Caco-2 (cell line): ENCODE results near the gene CDK14. TPM values are rescaled to one million over a fixed set of nuclear protein-coding genes. Genes with fewer than 3 reads are reported as not detected.

Experiments used
- BruUV-seq: library from RNA; stranded (reverse); fragments of 400-500 nt; replicated peaks from 2 replicates; lab custom pipeline; 2021; lab: Mats Ljungman, UMichigan
- CTCF ChIA-PET: fragments of 300-600 bp; sonication (Branson Sonifier 250); formaldehyde crosslinking; loops from one replicate; lab custom pipeline; 2022; ENCODE audit warnings: antibody characterized with exemption; lab: Charles Lee
- POLR2A ChIA-PET: fragments of 300-600 bp; sonication (Branson Sonifier 250); formaldehyde crosslinking; loops from one replicate; lab custom pipeline; 2022; ENCODE audit warnings: antibody characterized with exemption; lab: Charles Lee
- DNase-seq, 2 experiments: peaks; one replicate each; pipeline versions ENCODE4 v3.0.0 to v3.0.0-alpha.2; 2020 to 2022
- H3K27me3 ChIP-seq: replicated peaks from 2 replicates; pipeline ENCODE4 v1.6.0; 2011; ENCODE audit warnings: low read length; ENCODE audit not compliant: control insufficient read depth, insufficient read depth
- H3K36me3 ChIP-seq: 2 replicates; pipeline ENCODE4 v1.5.1; 2011; ENCODE audit warnings: low read length; ENCODE audit not compliant: control insufficient read depth, insufficient read depth
- H3K4me1 ChIP-seq: fragments of 250-450 bp; sonication (Bioruptor Pico); 2 replicates; pipeline ENCODE4 v1.5.1; 2020; ENCODE audit warnings: mild to moderate bottlenecking
- H3K4me3 ChIP-seq: 2 replicates; pipeline ENCODE4 v1.5.1; 2011; ENCODE audit warnings: low read depth, mild to moderate bottlenecking, control low read depth, low read length
- H3K9me3 ChIP-seq: fragments of 250-450 bp; sonication (Bioruptor Pico); 2 replicates; pipeline ENCODE4 v1.5.1; 2020; ENCODE audit warnings: mild to moderate bottlenecking, moderate library complexity
- H3K27ac Mint-ChIP-seq: one replicate; pipeline ENCODE4 v1.8.0; 2022; ENCODE audit warnings: mixed read lengths; ENCODE audit not compliant: unreplicated experiment
- H3K27me3 Mint-ChIP-seq: one replicate; pipeline ENCODE4 v1.8.0; 2022; ENCODE audit warnings: mixed read lengths; ENCODE audit not compliant: insufficient read depth, unreplicated experiment
- H3K36me3 Mint-ChIP-seq: one replicate; pipeline ENCODE4 v1.8.0; 2022; ENCODE audit warnings: mild to moderate bottlenecking, mixed read lengths; ENCODE audit not compliant: insufficient read depth, unreplicated experiment
- H3K4me1 Mint-ChIP-seq: one replicate; pipeline ENCODE4 v1.8.0; 2022; ENCODE audit warnings: low read depth, mixed read lengths; ENCODE audit not compliant: unreplicated experiment
- H3K4me3 Mint-ChIP-seq: one replicate; pipeline ENCODE4 v1.8.0; 2022; ENCODE audit warnings: mild to moderate bottlenecking, moderate library complexity, mixed read lengths; ENCODE audit not compliant: unreplicated experiment
- H3K9me3 Mint-ChIP-seq: one replicate; pipeline ENCODE4 v1.8.0; 2022; ENCODE audit warnings: mixed read lengths; ENCODE audit not compliant: unreplicated experiment
- intact Hi-C: fragments of 100-400 bp; cut with micrococcal nuclease; formaldehyde crosslinking; loops from one replicate; pipeline ENCODE4 v1.10.0; 2022; ENCODE audit not compliant: unreplicated experiment
- total RNA-seq: library from RNA; stranded (reverse); gene quantifications from 2 replicates; pipeline ENCODE4 v1.2.3, GENCODE V29; 2022
- TF ChIP-seq, protein P1 (sequence below), 2 experiments: fragments of 200-600 bp in 1 of 2; IDR thresholded peaks; 1 replicate in 1 of 2; 2 replicates in 1 of 2; pipeline versions ENCODE4 v1.5.1 to v1.8.0; 2011 to 2022; ENCODE audit warnings: antibody characterized with exemption in 1 of 2, control low read depth in 1 of 2, inconsistent platforms in 1 of 2, low read depth in 1 of 2, low read length in 1 of 2, mild to moderate bottlenecking in 1 of 2, moderate library complexity in 1 of 2; ENCODE audit not compliant: insufficient read depth in 1 of 2, severe bottlenecking in 1 of 2, unreplicated experiment in 1 of 2

CDK14 gene
- total RNA-seq, 1 experiment from 2014 or later, result 18.2 TPM

DNA sequence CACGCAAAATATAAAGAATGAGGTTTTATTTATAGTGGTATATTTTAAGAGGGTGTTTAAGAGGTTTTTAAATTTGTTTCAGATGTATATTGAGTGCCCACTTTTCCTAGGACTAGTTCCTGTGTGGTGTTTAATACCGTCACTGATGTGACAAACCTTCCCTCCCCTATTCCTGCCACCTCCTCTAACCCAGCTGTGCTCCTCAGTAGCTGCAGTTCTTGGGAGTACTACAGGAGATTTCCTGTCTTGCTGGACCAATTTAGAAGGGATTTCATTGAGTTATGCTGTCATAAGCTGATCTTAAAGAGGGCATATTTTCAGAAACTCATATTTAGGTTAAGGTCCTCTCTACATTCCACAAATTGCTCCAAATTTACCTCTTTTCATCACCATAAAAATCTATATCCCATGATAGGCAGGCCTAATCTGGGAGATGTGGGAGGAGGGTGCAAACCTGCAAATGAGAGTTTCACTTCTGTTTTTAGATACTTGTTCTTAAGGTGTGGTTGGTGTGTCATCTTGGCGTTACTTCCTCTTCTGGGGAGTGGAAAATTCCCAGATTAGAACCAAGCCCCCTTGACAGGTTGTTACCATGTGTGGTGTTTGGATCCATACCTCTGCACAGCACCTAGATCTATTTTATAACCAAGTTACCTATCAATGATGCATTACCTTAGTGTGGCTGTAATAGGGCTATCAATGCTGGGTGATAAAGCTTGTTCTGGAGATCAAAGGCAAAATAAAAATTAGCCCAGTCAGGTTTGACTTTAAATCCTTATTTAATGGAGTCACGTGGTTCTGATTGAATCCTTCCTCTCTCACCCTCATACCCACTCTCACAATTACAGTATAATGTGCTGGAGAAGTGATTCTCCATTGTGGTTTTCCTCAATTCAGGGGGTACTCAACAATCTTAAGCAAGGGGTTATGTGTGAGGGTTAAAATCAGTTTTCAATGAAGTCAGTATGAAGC lies 141.1 kb downstream of the CDK14 start:
- no peak for DNase-seq
- Mint-ChIP-seq H3K27ac (no peak overlapping the region), H3K9me3 (peaks cover 27% of the 10 kb centered on the region), H3K27me3 (no peaks in the 10 kb centered on the region), H3K4me1 (no peaks in the 10 kb centered on the region), H3K36me3 (no peaks in the 10 kb centered on the region), H3K4me3 (no peak overlapping the region)
- Histone ChIP-seq H3K4me1 (no peaks in the 10 kb centered on the region), H3K36me3 (no peaks in the 10 kb centered on the region), H3K27me3 (no peaks in the 10 kb centered on the region), H3K4me3 (no peak overlapping the region), H3K9me3 (peaks cover 9% of the 10 kb centered on the region)
- CTCF ChIA-PET, result no interaction called here
- POLR2A ChIA-PET, result no interaction called here
- BruUV-seq, result no TSS peak
- intact Hi-C loops, result no loop called here
- TF ChIP-seq, protein P1, sequence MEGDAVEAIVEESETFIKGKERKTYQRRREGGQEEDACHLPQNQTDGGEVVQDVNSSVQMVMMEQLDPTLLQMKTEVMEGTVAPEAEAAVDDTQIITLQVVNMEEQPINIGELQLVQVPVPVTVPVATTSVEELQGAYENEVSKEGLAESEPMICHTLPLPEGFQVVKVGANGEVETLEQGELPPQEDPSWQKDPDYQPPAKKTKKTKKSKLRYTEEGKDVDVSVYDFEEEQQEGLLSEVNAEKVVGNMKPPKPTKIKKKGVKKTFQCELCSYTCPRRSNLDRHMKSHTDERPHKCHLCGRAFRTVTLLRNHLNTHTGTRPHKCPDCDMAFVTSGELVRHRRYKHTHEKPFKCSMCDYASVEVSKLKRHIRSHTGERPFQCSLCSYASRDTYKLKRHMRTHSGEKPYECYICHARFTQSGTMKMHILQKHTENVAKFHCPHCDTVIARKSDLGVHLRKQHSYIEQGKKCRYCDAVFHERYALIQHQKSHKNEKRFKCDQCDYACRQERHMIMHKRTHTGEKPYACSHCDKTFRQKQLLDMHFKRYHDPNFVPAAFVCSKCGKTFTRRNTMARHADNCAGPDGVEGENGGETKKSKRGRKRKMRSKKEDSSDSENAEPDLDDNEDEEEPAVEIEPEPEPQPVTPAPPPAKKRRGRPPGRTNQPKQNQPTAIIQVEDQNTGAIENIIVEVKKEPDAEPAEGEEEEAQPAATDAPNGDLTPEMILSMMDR (IDR thresholded peaks at IDR 0.05; ENCODE audit: insufficient read depth in 1 of 2, low read depth in 1 of 2, low read length in 1 of 2, severe bottlenecking in 1 of 2, unreplicated experiment in 1 of 2), result no peak

DNA sequence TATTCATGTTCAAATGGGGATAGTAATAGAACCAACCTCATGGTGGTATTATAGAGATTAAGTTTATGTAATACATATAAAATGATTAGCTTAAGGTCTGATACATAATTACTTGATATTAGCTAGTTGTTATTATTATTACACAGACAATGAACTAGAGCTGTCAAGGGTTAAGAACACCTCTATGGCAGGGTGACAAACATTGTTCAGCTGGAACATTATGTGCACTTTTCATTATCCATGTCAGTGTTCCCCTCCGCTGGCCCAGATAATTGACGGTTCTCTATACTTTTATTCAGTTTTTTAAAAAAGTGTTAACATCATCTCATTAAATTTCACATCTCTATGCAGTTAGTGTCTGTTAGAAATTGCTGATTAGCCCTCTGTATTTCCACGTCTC lies 142.1 kb downstream of the CDK14 start:
- no peaks in the 10 kb centered on the region for H3K27me3 ChIP-seq
- no peaks in the 10 kb centered on the region for H3K36me3 Mint-ChIP-seq
- no peak overlapping the region for H3K4me3 ChIP-seq
- peaks cover 17% of the 10 kb centered on the region for H3K9me3 Mint-ChIP-seq
- BruUV-seq, result no TSS peak
- H3K4me1 Mint-ChIP-seq, result no peaks in the 10 kb centered on the region
- H3K4me3 Mint-ChIP-seq, result no peak overlapping the region
- no peak overlapping the region for H3K27ac Mint-ChIP-seq
- no peaks in the 10 kb centered on the region for H3K27me3 Mint-ChIP-seq
- intact Hi-C loops, result no loop called here
- H3K9me3 ChIP-seq, result peaks cover 9% of the 10 kb centered on the region; the same call in 1 of the 2 replicates
- TF ChIP-seq, protein P1 (IDR thresholded peaks at IDR 0.05; ENCODE audit: insufficient read depth in 1 of 2, low read depth in 1 of 2, low read length in 1 of 2, severe bottlenecking in 1 of 2, unreplicated experiment in 1 of 2), result no peak
- H3K4me1 ChIP-seq, result no peaks in the 10 kb centered on the region
- ChIA-PET POLR2A (no interaction called here), CTCF (no interaction called here)
- DNase-seq, result no peak
- H3K36me3 ChIP-seq, result no peaks in the 10 kb centered on the region

GRCh38 chr7:90739716-90740115 lies 143.6 kb downstream of the CDK14 start:
- Histone ChIP-seq H3K9me3 (no peaks in the 10 kb centered on the region), H3K4me3 (no peak overlapping the region), H3K4me1 (no peaks in the 10 kb centered on the region), H3K36me3 (no peaks in the 10 kb centered on the region), H3K27me3 (no peaks in the 10 kb centered on the region)
- TF ChIP-seq, protein P1 (IDR thresholded peaks at IDR 0.05; ENCODE audit: insufficient read depth in 1 of 2, low read depth in 1 of 2, low read length in 1 of 2, severe bottlenecking in 1 of 2, unreplicated experiment in 1 of 2), result no peak
- H3K36me3 Mint-ChIP-seq, result no peaks in the 10 kb centered on the region
- no peak overlapping the region for H3K4me3 Mint-ChIP-seq
- no peaks in the 10 kb centered on the region for H3K4me1 Mint-ChIP-seq
- CTCF ChIA-PET, result no interaction called here
- BruUV-seq, result no TSS peak
- no peak for DNase-seq
- H3K27me3 Mint-ChIP-seq, result no peaks in the 10 kb centered on the region
- H3K9me3 Mint-ChIP-seq, result peaks cover 5% of the 10 kb centered on the region
- POLR2A ChIA-PET, result no interaction called here
- H3K27ac Mint-ChIP-seq, result no peak overlapping the region
- intact Hi-C loops, result no loop called here
